Urinary bladder (tissue), 4 donors: ENCODE data around the gene CD248. TPM values are rescaled to one million over a fixed set of nuclear protein-coding genes. Genes with fewer than 3 reads are reported as not detected.

Experiments
- DNase-seq: peaks from one replicate; pipeline ENCODE4 v3.0.0-alpha.2; 2015; ENCODE audit errors: extremely low spot score
- H3K27ac ChIP-seq: one replicate; pipeline ENCODE4 v1.5.1; 2013; ENCODE audit warnings: low read depth, mild to moderate bottlenecking, moderate library complexity
- H3K36me3 ChIP-seq: one replicate; pipeline ENCODE4 v1.6.1; 2013; ENCODE audit warnings: mild to moderate bottlenecking, moderate library complexity; ENCODE audit not compliant: insufficient read depth
- H3K4me1 ChIP-seq: one replicate; pipeline ENCODE4 v1.6.1; 2013; ENCODE audit warnings: mild to moderate bottlenecking, moderate library complexity; ENCODE audit not compliant: insufficient read depth
- H3K4me3 ChIP-seq: one replicate; pipeline ENCODE4 v1.5.1; 2013; ENCODE audit warnings: low read depth, low read length
- WGBS: extraction: QIAGEN DNeasy Blood & Tissue Kit; methylation state at CpG from one replicate; pipeline ENCODE4 v1.1.7; 2013; 5-methylcytosine and 5-hydroxymethylcytosine counted together
- polyA plus RNA-seq: library from polyadenylated mRNA; stranded (reverse); fragments of 200-250 nt; gene quantifications from one replicate; pipeline ENCODE4 v1.2.3, GENCODE V29; 2013
- total RNA-seq: library from RNA; depleted of rRNA; stranded (reverse); fragments of >200 nt; gene quantifications from one replicate; pipeline ENCODE4 v1.2.3, GENCODE V29; 2014
- donor health status: healthy with polysubstance abuse.
- donor health status: healthy.

Gene CD248
- total and polyA plus RNA-seq, 2 donors = 28.7 to 66.5 TPM

DNA sequence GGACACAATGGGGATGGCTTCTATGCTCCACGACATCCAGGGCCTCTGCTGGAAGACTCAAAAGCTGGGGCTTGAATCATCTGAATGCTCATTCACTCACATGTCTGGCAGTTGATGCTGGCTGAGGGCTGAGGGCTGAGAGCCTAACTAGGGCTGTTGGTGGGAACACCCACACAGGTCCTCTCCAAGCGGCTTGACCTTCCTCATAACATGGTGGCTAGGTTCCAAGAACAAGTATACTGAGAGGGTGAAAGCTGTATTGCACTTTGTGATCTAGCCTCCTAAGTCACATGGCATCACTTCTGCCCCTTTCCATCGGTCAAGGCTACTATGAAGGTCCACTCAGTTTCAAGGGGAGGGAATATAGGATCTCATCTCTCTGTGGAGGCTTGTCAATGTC is 17.7 kb downstream of the CD248 start:
- 63% methylated on average over 3 of the region's 3 CpGs for WGBS
- DNase-seq = no peak
- Histone ChIP-seq H3K36me3 (no peaks in the 10 kb centered on the region), H3K4me1 (no peaks in the 10 kb centered on the region), H3K27ac (no peak overlapping the region), H3K4me3 (no peak overlapping the region)

DNA sequence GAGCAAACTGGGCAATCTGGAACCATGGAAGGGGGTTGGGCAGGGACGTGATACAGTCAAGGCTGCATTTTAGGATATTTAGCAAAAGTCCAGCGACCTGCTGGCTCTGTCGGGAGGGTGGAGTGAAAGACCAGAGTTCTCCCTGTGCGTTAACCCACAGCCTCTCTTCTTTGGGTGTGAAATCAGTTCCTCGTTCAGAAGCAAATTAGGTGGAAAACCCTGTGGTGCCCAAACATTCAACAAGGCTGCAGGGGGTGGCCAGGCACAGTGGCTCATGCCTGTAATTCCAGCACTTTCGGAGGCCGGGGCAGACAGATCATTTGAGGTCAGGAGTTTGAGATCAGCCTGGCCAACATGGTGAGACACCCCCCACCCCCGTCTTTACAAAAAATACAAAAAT is 19.2 kb downstream of the CD248 start:
- DNase-seq = no peak
- Histone ChIP-seq H3K27ac (no peak overlapping the region), H3K4me1 (no peaks in the 10 kb centered on the region), H3K36me3 (no peaks in the 10 kb centered on the region), H3K4me3 (no peak overlapping the region)
- 49% methylated on average over 8 of the region's 8 CpGs for WGBS

DNA sequence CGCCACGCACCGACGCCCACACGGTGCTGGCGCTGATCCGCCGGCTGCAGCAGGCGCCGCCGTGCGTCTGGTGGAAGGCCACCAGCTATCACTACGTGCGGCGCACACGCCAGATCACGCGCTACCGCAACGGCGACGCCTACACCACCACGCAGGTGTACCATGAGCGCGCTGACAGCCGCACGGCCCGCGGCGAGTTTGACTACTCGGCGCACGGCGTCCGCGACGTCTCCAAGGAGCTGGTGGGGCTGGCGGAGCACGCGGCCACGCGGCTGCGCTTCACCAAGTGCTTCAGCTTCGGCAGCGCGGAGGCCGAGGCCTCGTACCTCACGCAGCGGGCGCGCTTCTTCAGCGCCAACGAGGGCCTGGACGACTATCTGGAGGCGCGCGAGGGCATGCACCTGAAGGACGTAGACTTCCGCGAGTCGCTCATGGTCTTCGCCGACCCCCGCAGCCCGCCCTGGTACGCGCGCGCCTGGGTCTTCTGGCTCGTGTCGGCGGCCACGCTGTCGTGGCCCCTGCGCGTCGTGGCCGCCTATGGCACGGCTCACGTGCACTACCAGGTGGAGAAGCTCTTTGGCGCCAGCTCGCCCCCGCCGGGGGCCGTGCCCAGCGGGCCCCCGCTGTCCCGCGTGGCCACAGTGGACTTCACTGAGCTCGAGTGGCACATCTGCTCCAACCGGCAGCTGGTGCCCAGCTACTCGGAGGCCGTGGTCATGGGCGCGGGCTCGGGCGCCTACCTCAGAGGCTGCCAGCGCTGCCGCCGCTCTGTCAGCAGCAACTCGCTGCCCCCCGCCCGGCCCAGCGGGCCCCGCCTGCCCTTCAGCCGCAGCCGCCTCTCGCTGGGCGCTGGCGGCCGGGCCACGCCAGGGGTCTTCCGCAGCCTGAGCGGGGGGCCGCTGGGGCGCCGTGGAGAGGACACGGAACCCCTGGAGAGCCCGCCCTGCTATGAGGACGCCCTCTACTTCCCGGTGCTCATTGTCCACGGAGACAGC is 21.9 kb downstream of the CD248 start:
- Histone ChIP-seq H3K36me3 (no peaks in the 10 kb centered on the region), H3K27ac (no peak overlapping the region), H3K4me1 (no peaks in the 10 kb centered on the region), H3K4me3 (no peak overlapping the region)
- WGBS = 87% methylated on average over 123 of the region's 123 CpGs
- no peak for DNase-seq

- H3K4me3 ChIP-seq = no peak overlapping the region
- H3K36me3 ChIP-seq = no peaks in the 10 kb centered on the region
- H3K27ac ChIP-seq = no peak overlapping the region
- no peak for DNase-seq
- no peaks in the 10 kb centered on the region for H3K4me1 ChIP-seq
- 81% methylated on average over 30 of the region's 30 CpGs for WGBS
These were observed 22.8 kb downstream of the CD248 start for GRCh38 chr11:66293777-66294625.

- Histone ChIP-seq H3K36me3 (no peaks in the 10 kb centered on the region), H3K4me3 (no peak overlapping the region), H3K27ac (no peak overlapping the region), H3K4me1 (no peaks in the 10 kb centered on the region)
- no peak for DNase-seq
- 69% methylated on average over 4 of the region's 4 CpGs for WGBS
These were observed 23.5 kb downstream of the CD248 start for GRCh38 chr11:66293352-66293751.

GRCh38 chr11:66292543-66293332 is 24.1 kb downstream of the CD248 start:
- Histone ChIP-seq H3K4me1 (no peaks in the 10 kb centered on the region), H3K36me3 (no peaks in the 10 kb centered on the region), H3K4me3 (no peak overlapping the region), H3K27ac (no peak overlapping the region)
- 55% methylated on average over 17 of the region's 17 CpGs for WGBS
- DNase-seq = no peak

DNA sequence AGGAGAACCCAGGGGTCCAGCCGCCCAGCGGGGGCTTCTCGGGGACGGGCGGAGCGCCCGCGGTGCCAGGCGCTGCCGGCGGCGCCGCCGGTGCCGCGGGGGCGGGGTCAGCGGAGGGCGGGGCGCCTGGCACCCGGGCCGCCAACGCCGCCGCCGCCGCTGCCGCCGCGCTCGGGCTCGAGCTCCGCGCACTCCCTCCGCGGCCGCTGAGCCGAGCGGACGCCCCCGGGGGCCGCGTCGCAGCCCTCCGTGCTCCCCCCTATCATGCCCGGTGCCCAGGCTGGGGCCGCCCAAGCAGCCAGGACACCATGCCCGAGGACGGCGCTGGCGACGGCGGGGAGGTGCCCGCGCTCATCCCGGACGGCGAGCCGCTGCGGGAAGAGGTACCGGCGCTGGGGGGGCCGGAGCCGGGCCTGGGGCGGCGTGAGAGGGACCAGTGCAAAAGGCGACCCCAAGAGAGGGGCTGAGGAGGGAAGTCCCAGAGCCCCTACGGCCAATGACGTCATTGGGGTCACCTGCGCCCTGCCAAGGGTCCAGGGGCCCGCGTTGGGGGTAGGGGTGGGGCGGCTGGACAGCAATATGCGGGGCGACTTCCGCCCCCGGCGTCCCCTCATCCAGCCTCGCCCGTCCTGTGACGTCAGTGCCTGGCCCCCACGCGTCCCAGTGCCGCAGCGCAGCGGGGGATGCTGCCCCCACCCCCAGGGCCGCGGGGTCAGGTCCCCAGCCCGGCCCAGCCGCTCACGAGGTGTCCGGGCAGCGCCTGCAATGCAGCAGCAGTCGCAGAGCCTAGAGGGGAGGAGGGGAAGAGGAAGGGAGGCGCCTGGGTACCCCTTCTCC is 24.9 kb downstream of the CD248 start, which contains the start of gene TMEM151A:
TMEM151A (plus strand) TSS at position 189 of the 837 bp plus-strand sequence; CDS start at position 309, 120 bp downstream.
- no peak for DNase-seq
- Histone ChIP-seq H3K27ac (no peak within 1 kb of the TSS), H3K36me3 (no peaks in the 10 kb centered on the region), H3K4me3 (peak within 1 kb of the TSS; percentile 31), H3K4me1 (no peaks in the 10 kb centered on the region)
- 3% methylated on average over 95 of the region's 95 CpGs for WGBS

DNA sequence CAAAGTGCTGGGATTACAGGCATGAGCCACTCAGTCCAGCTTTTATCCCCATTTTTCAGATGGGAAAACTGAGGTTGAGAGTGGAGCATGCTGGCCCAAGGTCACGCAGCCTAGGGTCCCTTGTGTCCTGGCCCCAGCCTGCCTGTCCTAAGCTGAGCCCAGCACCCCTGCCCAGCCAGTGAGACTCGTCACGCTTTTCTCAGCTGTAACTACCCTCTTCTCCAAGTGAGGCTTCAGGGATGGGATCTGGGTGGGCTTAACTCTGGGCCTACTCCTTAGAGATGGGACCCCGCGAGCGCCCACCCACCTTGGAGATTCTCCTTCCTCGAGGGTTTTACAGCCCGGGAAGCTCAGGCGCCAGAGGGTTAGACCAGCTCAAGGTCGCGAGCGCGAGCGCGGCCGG is 25.5 kb downstream of the CD248 start:
- no peaks in the 10 kb centered on the region for H3K36me3 ChIP-seq
- WGBS = 16% methylated on average over 16 of the region's 16 CpGs
- peak overlapping the region; percentile 31 for H3K4me3 ChIP-seq
- no peak overlapping the region for H3K27ac ChIP-seq
- no peaks in the 10 kb centered on the region for H3K4me1 ChIP-seq
- no peak for DNase-seq

GRCh38 chr11:66290330-66290621 is 26.6 kb downstream of the CD248 start:
- DNase-seq = no peak
- Histone ChIP-seq H3K4me1 (no peaks in the 10 kb centered on the region), H3K4me3 (no peak overlapping the region), H3K27ac (no peak overlapping the region), H3K36me3 (no peaks in the 10 kb centered on the region)
- 67% methylated on average over 2 of the region's 2 CpGs for whole genome bisulfite sequencing

DNA sequence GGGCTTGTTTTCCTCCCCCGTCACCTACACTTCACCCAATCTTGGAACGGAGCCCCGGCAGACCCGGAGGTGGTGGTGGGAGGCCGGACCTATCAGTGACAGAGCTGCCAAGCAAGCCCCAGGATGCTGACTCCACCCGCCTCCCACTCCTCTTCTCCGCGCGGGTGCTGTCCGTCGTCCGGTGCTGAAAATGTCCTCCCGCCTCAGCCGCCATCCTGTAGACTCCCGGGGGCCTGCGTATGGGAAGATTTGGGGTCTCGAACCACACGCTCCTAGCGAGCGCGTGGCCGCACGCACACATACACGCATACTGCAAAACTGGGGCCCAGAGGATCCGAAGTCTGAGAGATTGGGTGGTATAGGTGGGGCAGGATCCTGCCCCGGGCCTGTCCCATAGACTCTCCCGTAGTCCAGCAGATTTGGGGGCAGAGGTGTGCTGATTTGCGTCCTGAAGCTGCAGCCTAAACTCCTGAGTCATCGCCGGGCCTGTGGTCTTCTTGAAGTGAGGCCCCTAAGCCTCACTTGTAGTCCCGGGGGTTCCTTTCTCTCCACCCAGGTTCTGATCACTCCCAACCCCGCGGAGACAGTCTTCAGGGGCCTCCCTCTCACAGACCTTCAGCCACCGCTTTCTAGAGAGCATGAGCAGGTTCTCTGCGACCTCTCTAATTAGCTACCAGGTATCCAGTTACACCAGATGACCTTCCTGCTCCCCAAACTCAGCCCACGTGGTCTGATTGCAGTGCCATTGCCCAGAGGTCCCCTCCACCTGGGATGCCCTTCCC is 27.1 kb downstream of the CD248 start:
- no peak for DNase-seq
- Histone ChIP-seq H3K36me3 (no peaks in the 10 kb centered on the region), H3K4me1 (no peaks in the 10 kb centered on the region), H3K27ac (peak overlapping the region; percentile 85), H3K4me3 (peak overlapping the region; percentile 40)
- 9% methylated on average over 36 of the region's 36 CpGs for WGBS

DNA sequence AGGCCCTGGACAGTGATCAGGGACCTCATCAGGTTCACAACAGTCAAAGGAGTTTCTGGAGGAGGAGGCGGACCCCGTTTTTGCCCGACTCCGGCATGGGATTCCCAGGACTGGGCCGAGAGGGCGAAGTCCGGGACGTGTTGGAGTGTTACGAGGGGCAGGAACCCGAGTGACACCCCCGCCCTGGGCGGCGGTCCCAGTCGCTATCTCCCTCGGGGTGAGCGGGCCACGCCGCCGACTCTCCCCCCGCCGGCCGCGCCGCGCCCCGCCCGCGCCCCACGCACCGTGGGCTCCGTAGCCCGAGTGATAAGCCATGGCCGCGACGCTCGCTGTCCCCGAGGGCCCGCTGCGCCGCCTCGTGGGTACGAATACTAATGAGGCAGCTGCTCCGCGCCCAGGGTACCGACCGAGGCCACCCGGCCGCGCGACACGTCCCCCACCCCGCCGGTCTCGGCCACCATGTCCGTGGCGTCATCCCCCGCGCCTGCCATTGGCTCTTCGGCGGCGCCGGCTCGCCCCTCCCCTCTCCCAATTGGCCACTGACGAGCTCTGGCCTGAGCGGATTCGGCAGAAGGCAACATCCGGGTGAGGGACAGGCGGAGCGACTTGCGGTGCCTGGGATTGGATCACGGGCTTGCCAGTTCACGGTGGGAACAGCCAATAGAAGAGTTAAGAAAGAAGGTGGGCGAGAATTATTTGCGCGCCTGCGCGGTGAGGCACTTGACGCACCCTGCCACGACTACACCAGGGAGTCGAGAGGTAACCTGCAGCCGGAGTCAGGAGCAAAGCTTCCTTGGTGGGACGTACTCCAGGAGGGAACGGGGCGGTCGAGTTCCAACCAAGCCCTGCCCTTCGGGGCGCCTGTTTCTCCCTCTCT is 27.9 kb downstream of the CD248 start, which contains the start of gene YIF1A:
YIF1A (minus strand) TSS at position 473 of the 877 bp plus-strand sequence; CDS start at position 315, 158 bp downstream.
- Histone ChIP-seq H3K36me3 (peaks cover 1% of the 10 kb centered on the region), H3K4me3 (peak within 1 kb of the TSS; percentile 59)
- under 1% methylated on average over 87 of the region's 87 CpGs for WGBS

More for the DNA sequence above, 27.9 kb downstream of the CD248 start, which contains the start of gene YIF1A:
- Histone ChIP-seq H3K27ac (peak within 1 kb of the TSS; percentile 97), H3K4me1 (no peaks in the 10 kb centered on the region)
- peak; percentile 99 for DNase-seq
